Mesendoderm (in vitro differentiated cells): ENCODE results near the gene HDAC4.

Source experiments
- DNase-seq: peaks from one replicate; pipeline ENCODE4 v3.0.0; 2013
- H2AK5ac ChIP-seq: 2 replicates; pipeline ENCODE4 v1.6.1; 2013; ENCODE audit warnings: low read length, inconsistent platforms
- H2BK120ac ChIP-seq: 2 replicates; pipeline ENCODE4 v1.6.1; 2013; ENCODE audit warnings: low read depth, mild to moderate bottlenecking, low read length, moderate library complexity, mixed read lengths
- H2BK15ac ChIP-seq: replicated peaks from 2 replicates; pipeline ENCODE4 v1.6.1; 2013; ENCODE audit warnings: low read depth, mild to moderate bottlenecking, moderate library complexity
- H2BK5ac ChIP-seq: 2 replicates; pipeline ENCODE4 v1.6.1; 2013; ENCODE audit warnings: low read length, inconsistent platforms
- H3K18ac ChIP-seq: 2 replicates; pipeline ENCODE4 v1.6.1; 2013; ENCODE audit warnings: mild to moderate bottlenecking, low read length, mixed read lengths
- H3K23ac ChIP-seq: one replicate; pipeline ENCODE4 v1.6.1; 2013; ENCODE audit warnings: low read length
- H3K27ac ChIP-seq: 2 replicates; pipeline ENCODE4 v1.5.1; 2013; ENCODE audit warnings: low read depth, mild to moderate bottlenecking, inconsistent platforms, low read length, moderate library complexity
- H3K27me3 ChIP-seq: 2 replicates; pipeline ENCODE4 v1.6.1; 2013; ENCODE audit warnings: low read length, control low read depth, mild to moderate bottlenecking, inconsistent platforms; ENCODE audit not compliant: insufficient read depth, poor library complexity
- H3K36me3 ChIP-seq: 2 replicates; pipeline ENCODE4 v1.6.1; 2013; ENCODE audit warnings: low read length, inconsistent platforms; ENCODE audit not compliant: control insufficient read depth, insufficient read depth
- H3K4ac ChIP-seq: one replicate; pipeline ENCODE4 v1.6.1; 2013; ENCODE audit warnings: low read depth, mild to moderate bottlenecking, low read length, moderate library complexity
- H3K4me1 ChIP-seq: 2 replicates; pipeline ENCODE4 v1.6.1; 2013; ENCODE audit warnings: low read depth, low read length, inconsistent platforms; ENCODE audit not compliant: control insufficient read depth
- H3K4me2 ChIP-seq: 2 replicates; pipeline ENCODE4 v1.6.1; 2013; ENCODE audit warnings: low read length
- H3K4me3 ChIP-seq: 2 replicates; pipeline ENCODE4 v1.5.1; 2013; ENCODE audit warnings: mild to moderate bottlenecking, low read length
- H3K56ac ChIP-seq: one replicate; pipeline ENCODE4 v1.6.1; 2013; ENCODE audit warnings: low read length
- H3K79me1 ChIP-seq: 2 replicates; pipeline ENCODE4 v1.6.1; 2013; ENCODE audit warnings: low read length, inconsistent platforms
- H3K79me2 ChIP-seq: 2 replicates; pipeline ENCODE4 v1.6.1; 2013; ENCODE audit warnings: mild to moderate bottlenecking, low read length; ENCODE audit not compliant: control insufficient read depth, insufficient read depth
- H3K9ac ChIP-seq: 2 replicates; pipeline ENCODE4 v1.6.1; 2013; ENCODE audit warnings: low read length, inconsistent platforms
- H4K5ac ChIP-seq: one replicate; pipeline ENCODE4 v1.6.1; 2013; ENCODE audit warnings: low read length
- H4K8ac ChIP-seq: one replicate; pipeline ENCODE4 v1.6.1; 2013; ENCODE audit warnings: low read depth, mild to moderate bottlenecking, control low read depth, low read length, moderate library complexity
- WGBS: extraction: QIAGEN DNeasy Blood & Tissue Kit; methylation state at CpG from one replicate; pipeline ENCODE4 v1.1.7; 2013; ENCODE audit warnings: low lambda C conversion rate, missing lambda C conversion rate; ENCODE audit not compliant: insufficient coverage; ENCODE audit errors: extremely low coverage; 5-methylcytosine and 5-hydroxymethylcytosine counted together

Gene HDAC4

GRCh38 chr2:239383036-239383758, 17.6 kb downstream of the HDAC4 start:
- Histone ChIP-seq H3K56ac (no peak overlapping the region), H3K18ac (no peak overlapping the region), H4K8ac (no peak overlapping the region), H2BK15ac (no peak overlapping the region), H3K4me3 (no peak overlapping the region), H3K9ac (no peak overlapping the region), H4K5ac (no peak overlapping the region), H3K79me1 (peaks cover 18% of the 10 kb centered on the region), H3K27me3 (no peaks in the 10 kb centered on the region), H2BK120ac (no peak overlapping the region), H2AK5ac (no peak overlapping the region), H3K23ac (no peak overlapping the region), H3K4me2 (no peak overlapping the region), H3K4me1 (peaks cover 3% of the 10 kb centered on the region), H3K79me2 (peaks cover 17% of the 10 kb centered on the region), H3K36me3 (no peaks in the 10 kb centered on the region), H3K27ac (no peak overlapping the region), H2BK5ac (no peak overlapping the region), H3K4ac (no peak overlapping the region)
- no peak for DNase-seq
- no CpG with 5 or more reads among the region's 24 CpGs for WGBS

GRCh38 chr2:239382384-239382880, 18.4 kb downstream of the HDAC4 start:
- Histone ChIP-seq H2BK5ac (no peak overlapping the region), H2BK15ac (no peak overlapping the region), H3K18ac (no peak overlapping the region), H3K79me2 (peaks cover 19% of the 10 kb centered on the region), H3K79me1 (peaks cover 19% of the 10 kb centered on the region), H3K4me3 (no peak overlapping the region), H3K4ac (no peak overlapping the region), H3K27me3 (no peaks in the 10 kb centered on the region), H4K8ac (no peak overlapping the region), H3K4me2 (no peak overlapping the region), H2AK5ac (no peak overlapping the region), H3K23ac (no peak overlapping the region), H2BK120ac (no peak overlapping the region), H3K56ac (no peak overlapping the region), H3K27ac (no peak overlapping the region), H3K9ac (no peak overlapping the region), H3K36me3 (no peaks in the 10 kb centered on the region), H3K4me1 (peaks cover 3% of the 10 kb centered on the region), H4K5ac (no peak overlapping the region)
- WGBS = no CpG with 5 or more reads among the region's 6 CpGs
- no peak for DNase-seq

GRCh38 chr2:239381709-239382134, 19.1 kb downstream of the HDAC4 start:
- Histone ChIP-seq H4K8ac (no peak overlapping the region), H3K36me3 (no peaks in the 10 kb centered on the region), H3K23ac (no peak overlapping the region), H2AK5ac (no peak overlapping the region), H3K56ac (no peak overlapping the region), H2BK15ac (no peak overlapping the region), H3K27me3 (no peaks in the 10 kb centered on the region), H3K79me1 (peaks cover 20% of the 10 kb centered on the region), H3K4me3 (no peak overlapping the region), H4K5ac (no peak overlapping the region), H3K4me2 (no peak overlapping the region), H2BK5ac (no peak overlapping the region), H3K4ac (no peak overlapping the region), H3K4me1 (peaks cover 3% of the 10 kb centered on the region), H2BK120ac (no peak overlapping the region), H3K27ac (no peak overlapping the region), H3K79me2 (peaks cover 16% of the 10 kb centered on the region), H3K9ac (no peak overlapping the region), H3K18ac (no peak overlapping the region)
- peak; percentile 31 for DNase-seq
- no CpG with 5 or more reads among the region's 7 CpGs for WGBS

GRCh38 chr2:239380831-239381708, 19.8 kb downstream of the HDAC4 start:
- peak overlapping the region; percentile 25 for H3K56ac ChIP-seq
- H2BK120ac ChIP-seq = no peak overlapping the region
- no peak overlapping the region for H2BK5ac ChIP-seq
- H3K4me1 ChIP-seq = peaks cover 3% of the 10 kb centered on the region
- no peak overlapping the region for H3K4me3 ChIP-seq
- H3K27me3 ChIP-seq = no peaks in the 10 kb centered on the region
- no peak overlapping the region for H3K27ac ChIP-seq
- H3K9ac ChIP-seq = no peak overlapping the region
- no peak overlapping the region for H3K23ac ChIP-seq
- H3K18ac ChIP-seq = no peak overlapping the region
- no peak overlapping the region for H4K8ac ChIP-seq
- H3K36me3 ChIP-seq = no peaks in the 10 kb centered on the region
- H3K4me2 ChIP-seq = no peak overlapping the region
- H2AK5ac ChIP-seq = no peak overlapping the region
- no peak overlapping the region for H3K4ac ChIP-seq
- H4K5ac ChIP-seq = no peak overlapping the region
- no peak overlapping the region for H2BK15ac ChIP-seq
- no peak for DNase-seq
- H3K79me1 ChIP-seq = peaks cover 17% of the 10 kb centered on the region
- H3K79me2 ChIP-seq = peaks cover 18% of the 10 kb centered on the region
- no CpG with 5 or more reads among the region's 30 CpGs for WGBS

- Histone ChIP-seq H3K4ac (no peak overlapping the region), H2AK5ac (no peak overlapping the region), H3K56ac (no peak overlapping the region), H3K27ac (no peak overlapping the region), H3K79me1 (peaks cover 16% of the 10 kb centered on the region), H2BK5ac (no peak overlapping the region), H4K5ac (no peak overlapping the region), H3K27me3 (no peaks in the 10 kb centered on the region), H2BK120ac (no peak overlapping the region), H3K18ac (no peak overlapping the region), H4K8ac (no peak overlapping the region), H3K4me3 (no peak overlapping the region), H3K9ac (no peak overlapping the region), H3K36me3 (no peaks in the 10 kb centered on the region), H3K4me1 (peaks cover 3% of the 10 kb centered on the region), H3K4me2 (no peak overlapping the region), H3K23ac (no peak overlapping the region), H3K79me2 (peaks cover 21% of the 10 kb centered on the region), H2BK15ac (no peak overlapping the region)
- DNase-seq = no peak
- no CpG with 5 or more reads among the region's 19 CpGs for WGBS
Measured at GRCh38 chr2:239379641-239380170, 21.1 kb downstream of the HDAC4 start.
